GM12873 (cell line): ENCODE data around the gene GPR39.

Experiments
- TF ChIP-seq, protein P1 (sequence below): IDR thresholded peaks from 2 replicates; pipeline ENCODE4 v1.5.1; 2012; ENCODE audit warnings: low read depth, mild to moderate bottlenecking, moderate library complexity, low read length, control low read depth; ENCODE audit not compliant: insufficient read depth; ENCODE audit errors: missing control alignments

GPR39 gene

GRCh38 chr2:132392879-132393278, 23.7 kb upstream of the GPR39 start:
- TF ChIP-seq, protein P1, sequence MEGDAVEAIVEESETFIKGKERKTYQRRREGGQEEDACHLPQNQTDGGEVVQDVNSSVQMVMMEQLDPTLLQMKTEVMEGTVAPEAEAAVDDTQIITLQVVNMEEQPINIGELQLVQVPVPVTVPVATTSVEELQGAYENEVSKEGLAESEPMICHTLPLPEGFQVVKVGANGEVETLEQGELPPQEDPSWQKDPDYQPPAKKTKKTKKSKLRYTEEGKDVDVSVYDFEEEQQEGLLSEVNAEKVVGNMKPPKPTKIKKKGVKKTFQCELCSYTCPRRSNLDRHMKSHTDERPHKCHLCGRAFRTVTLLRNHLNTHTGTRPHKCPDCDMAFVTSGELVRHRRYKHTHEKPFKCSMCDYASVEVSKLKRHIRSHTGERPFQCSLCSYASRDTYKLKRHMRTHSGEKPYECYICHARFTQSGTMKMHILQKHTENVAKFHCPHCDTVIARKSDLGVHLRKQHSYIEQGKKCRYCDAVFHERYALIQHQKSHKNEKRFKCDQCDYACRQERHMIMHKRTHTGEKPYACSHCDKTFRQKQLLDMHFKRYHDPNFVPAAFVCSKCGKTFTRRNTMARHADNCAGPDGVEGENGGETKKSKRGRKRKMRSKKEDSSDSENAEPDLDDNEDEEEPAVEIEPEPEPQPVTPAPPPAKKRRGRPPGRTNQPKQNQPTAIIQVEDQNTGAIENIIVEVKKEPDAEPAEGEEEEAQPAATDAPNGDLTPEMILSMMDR: no peak

GRCh38 chr2:132400169-132400900, 16.3 kb upstream of the GPR39 start:
- TF ChIP-seq, protein P1: no peak

- TF ChIP-seq, protein P1: no peak
Observed at GRCh38 chr2:132400901-132401240, 15.7 kb upstream of the GPR39 start.

GRCh38 chr2:132401326-132401725, 15.3 kb upstream of the GPR39 start:
- TF ChIP-seq, protein P1: no peak

DNA sequence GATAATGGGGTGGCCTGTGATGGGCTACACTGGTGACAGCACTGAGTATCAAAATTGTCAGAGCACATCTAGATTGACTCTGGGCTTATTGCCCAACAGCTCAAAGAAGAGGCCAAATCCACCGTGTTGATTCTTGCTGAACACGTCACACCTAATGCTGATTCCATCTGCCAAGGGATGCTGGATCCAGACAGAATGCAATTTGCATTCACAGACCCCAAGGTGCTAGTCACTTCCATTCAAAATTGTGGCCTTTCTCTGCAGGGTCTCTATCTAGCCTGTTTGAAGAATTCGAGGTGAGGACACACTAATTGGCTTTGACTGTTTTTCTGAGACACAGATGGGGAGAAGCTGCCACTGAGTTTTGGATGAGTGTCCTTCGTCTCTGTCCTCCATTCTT, 13.5 kb upstream of the GPR39 start:
- TF ChIP-seq, protein P1: no peak

- TF ChIP-seq, protein P1: no peak
Observed at GRCh38 chr2:132404056-132404455, 12.5 kb upstream of the GPR39 start.

- TF ChIP-seq, protein P1: no peak
Observed at GRCh38 chr2:132407784-132408183, 8.8 kb upstream of the GPR39 start.

- TF ChIP-seq, protein P1: no peak
Observed at GRCh38 chr2:132412021-132412420, 4.6 kb upstream of the GPR39 start.
